GM08714 (cell line): ENCODE data around the gene ST3GAL2.
"Not testable (repeated sequence)": the region's sequence is repeated elsewhere in the genome, so short reads cannot be mapped to it uniquely, and the experiment has no call there.

Experiments used
- H3K4me3 ChIP-seq: fragments of 200-500 bp; sonication (Bioruptor generic); 2 replicates; pipeline ENCODE4 v1.5.1; 2014; ENCODE audit warnings: mild to moderate bottlenecking, low read length, inconsistent platforms
- ZNF274 ChIP-seq: IDR thresholded peaks from 2 replicates; pipeline ENCODE4 v1.6.1; 2012; ENCODE audit warnings: mild to moderate bottlenecking, low read depth, low read length

The ST3GAL2 gene

DNA sequence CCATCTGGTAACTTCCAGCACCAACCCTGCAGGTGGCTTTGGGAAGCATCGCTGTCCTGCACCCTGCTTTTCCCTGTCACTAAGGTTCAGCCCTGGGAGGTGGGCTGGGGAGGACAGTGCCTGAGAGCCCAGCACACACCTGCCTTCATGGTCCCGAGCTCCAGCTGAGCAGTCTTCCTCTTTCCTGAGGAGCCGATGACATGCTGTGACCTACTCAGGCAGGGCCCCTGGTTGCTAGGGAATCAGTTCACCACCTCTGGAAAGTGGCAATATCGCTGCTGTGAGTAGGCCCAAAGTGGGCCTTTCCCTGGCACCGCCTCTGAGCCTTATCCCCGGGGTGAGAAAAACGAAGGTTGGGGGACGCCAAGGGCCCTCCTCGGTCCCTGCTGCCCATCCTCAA is 17.9 kb downstream of the ST3GAL2 start:
- TF ChIP-seq ZNF274 = no peak
- no peak overlapping the region for H3K4me3 ChIP-seq

DNA sequence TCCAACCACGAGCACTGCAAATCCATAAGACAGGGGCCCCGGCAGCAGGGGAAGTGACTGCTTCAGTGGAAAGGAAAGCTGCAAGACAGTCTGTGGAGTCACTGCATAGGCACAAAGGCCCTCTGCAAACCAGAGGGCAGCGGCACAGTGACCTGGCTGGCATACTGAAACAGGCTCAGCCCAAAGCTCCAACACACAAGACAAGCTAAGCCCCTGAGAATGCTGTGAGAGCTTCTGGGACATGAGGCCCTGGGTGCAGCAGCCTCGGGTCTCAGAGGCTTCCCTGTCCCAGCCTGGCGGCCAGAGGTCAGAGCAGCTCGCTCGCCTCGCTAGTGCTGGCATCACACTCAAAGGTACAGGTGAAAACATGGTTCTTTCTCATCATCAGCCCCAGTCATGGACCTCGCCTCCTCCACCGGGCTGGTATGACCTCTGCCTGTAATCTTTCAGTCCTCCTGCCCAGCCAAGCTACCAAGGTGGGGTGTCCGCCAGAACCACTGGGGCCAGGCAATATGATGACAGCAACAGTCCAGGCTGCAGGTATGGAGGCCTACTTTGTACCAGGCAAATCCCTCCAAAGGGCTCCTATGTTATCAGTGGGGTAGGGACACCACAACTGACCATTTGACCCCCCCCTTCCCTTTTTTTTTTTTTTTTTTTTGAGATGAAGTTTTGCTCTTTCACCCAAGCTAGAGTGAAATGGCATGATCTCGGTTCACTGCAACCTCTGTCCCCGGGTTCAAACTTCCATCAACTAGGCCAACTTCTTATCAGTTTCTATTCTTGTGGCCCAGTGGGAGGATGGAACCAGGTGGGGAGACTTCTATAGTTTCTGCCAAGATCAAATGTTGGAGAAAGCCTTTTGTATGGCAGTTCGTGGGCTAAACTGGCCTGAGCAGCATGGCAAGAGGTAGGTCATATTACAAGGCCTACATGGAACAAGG is 19.2 kb downstream of the ST3GAL2 start:
- no peak for TF ChIP-seq ZNF274

DNA sequence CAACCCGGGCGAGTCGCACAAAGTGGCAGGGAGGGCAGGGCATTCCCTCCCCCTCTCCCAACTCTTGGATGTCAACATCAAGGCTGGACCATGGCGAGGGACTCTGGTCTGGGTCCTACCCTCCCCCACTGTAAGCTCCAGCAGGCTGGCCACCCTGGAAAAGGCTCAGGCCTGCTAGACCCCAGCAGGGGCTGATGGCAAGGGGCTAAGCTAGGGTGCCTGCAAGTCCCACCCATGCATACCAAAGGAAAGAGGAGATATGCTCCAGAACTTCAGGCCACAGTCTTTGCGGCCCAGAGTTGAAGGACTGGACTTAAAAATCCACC is 19.9 kb downstream of the ST3GAL2 start:
- H3K4me3 ChIP-seq = no peak overlapping the region; the same call in 1 of the 2 replicates
- TF ChIP-seq ZNF274 = no peak

More for the DNA sequence above, 19.2 kb downstream of the ST3GAL2 start:
- H3K4me3 ChIP-seq = no peak overlapping the region

DNA sequence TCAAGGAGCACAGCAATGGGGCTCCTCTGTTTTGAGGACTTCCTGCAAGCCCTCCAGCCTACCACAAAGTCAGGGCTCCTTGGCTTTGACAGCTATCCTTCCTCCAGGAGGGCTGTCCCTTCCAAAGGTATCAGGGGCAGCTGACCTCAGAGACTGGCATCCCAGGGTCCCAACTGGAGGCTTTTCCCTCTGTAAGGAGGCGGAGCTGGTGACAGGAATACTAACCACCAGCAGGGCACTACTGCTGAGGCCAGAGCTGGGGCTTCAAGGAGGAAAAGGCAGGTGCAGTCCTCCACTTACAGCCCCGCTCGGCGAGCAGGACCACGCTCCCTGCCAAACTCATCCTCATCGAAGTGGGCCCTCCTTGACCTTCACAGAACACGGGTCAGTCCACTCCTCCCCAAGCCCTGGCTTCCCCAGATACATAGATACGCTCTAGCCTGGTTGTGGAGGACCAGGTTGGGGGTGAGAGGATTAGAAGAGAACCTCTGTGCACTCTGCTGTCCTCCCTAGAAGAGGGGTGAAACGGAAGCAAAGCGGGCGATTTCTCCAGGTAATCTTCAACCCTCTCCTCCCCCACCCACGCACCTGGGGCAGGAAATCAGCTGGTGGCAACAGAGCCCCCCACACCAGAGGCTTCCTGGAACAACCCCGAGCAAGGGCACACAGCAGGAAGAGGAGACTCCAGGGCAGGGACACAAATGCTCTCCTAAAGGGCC is 20.5 kb downstream of the ST3GAL2 start:
- H3K4me3 ChIP-seq = no peak overlapping the region; the same call in 1 of the 2 replicates
- TF ChIP-seq ZNF274 = no peak

DNA sequence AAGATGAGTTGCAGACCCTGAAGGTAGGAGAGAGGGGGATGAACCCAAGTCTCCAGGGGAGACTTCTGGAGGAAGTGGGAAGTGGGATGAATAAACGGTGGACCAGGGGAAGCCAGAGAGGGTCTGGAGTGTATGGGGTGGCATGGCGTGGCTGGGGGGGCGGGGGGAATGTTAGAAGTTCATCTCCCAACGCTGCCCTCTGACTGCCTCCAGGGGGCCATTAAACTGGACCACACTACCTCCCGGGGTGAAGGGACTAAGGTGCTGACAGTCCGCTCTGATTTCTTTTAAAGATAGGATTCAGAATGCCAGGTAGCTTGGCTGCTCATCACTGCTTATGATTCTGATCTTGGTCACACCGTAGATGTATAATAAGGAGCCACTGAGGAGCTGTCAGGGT is 21.2 kb downstream of the ST3GAL2 start:
- H3K4me3 ChIP-seq = no peak overlapping the region
- no peak for TF ChIP-seq ZNF274

DNA sequence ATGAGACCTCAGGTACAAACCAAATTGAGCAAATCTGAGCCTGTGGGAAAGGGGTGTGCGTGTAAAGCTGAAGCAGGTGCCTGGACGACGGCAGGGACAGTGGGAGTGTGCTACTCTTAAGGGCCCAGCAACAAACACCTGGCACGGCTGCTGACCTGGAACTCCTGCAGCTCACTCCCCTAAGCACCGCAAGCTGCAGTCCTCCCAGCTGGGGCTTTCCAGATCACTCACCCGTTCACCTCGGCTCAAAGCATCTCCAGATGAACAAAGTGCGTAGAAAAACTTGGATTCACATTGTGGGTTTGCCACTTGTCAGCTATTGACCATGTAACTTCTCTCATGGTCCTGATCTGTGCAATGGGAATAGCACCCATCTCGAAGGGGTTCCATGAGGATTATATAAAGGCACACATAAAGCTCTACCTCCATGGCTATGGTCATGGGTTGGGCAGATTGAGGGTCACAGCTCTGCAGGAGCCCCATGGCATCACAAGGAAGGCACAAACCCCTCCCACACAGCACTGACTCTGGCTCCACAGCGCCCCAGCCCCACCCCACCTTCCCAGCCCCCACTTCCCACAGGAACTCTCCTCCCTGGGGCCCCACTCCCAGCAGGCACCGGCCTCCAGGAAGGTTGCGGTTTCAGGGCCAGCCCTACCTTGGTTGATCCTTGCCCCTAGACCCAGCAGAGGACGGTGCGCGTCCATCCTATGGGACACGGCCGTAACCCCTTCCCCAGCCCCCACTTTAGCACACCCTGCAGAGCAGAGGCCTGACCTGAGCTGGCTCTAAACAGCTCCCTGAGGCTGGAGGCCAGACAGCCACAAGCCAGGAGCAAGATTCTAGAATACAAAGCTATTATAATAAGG is 21.9 kb downstream of the ST3GAL2 start:
- no peak for TF ChIP-seq ZNF274
- no peak overlapping the region; the same call in 1 of the 2 replicates for H3K4me3 ChIP-seq

DNA sequence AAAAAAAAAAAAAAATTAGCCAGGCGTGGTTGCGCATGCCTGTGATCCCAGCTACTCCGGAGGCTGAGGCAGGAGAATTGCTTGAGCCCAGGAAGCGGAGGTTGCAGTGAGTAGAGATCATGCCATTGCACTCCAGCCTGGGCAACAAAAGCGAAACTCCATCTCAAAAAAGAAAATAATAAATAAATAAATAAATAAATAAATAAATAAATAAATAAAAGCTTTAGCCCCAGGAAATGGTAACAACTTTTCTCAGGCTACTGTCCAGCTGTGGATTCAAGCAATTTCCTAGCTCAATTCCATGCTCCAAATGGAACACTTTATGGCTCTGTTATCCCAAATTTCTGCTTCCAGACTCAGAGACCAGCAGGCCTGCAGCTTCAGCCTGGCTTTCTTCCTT is 25.3 kb downstream of the ST3GAL2 start:
- not testable (repeated sequence) for H3K4me3 ChIP-seq

DNA sequence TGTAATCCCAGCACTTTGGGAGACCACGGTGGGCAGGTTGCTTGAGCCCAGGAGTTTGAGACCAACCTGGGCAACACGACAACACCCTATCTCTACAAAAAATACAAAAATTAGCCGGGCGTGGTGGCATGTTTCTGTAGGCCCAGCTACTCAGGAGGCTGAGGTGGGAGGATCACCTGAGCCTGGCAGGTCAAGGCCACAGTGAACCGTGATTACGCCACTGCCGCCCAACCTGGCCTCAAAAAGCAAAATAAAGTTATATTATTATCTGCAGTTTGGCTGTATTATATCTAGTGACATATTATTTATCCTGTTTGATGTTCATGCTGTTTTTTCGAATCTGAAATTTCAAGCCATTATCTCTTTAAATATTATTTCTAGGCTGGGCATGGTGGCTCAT is 26.5 kb downstream of the ST3GAL2 start:
- H3K4me3 ChIP-seq = no peak overlapping the region
- TF ChIP-seq ZNF274 = no peak

DNA sequence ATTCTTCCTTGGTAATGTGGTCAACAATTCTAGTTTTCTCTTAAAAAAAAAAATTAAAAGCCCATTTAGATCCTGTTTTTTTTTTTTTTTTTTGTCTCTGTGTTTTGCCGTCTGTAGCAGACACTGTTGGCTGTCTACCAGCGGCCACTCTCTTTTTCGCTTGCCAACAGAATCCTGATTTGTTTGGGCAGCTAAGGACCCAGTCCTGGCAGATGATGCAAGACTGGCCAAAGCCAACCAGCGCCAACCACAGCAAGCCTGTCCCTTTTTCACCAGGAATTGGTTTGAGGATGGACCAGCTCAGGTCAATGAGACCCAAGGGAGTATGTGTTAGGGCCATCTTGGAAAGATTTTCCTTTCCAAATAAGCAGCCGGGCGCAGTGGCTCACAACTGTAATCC is 28.2 kb downstream of the ST3GAL2 start:
- TF ChIP-seq ZNF274 = no peak
- no peak overlapping the region for H3K4me3 ChIP-seq

DNA sequence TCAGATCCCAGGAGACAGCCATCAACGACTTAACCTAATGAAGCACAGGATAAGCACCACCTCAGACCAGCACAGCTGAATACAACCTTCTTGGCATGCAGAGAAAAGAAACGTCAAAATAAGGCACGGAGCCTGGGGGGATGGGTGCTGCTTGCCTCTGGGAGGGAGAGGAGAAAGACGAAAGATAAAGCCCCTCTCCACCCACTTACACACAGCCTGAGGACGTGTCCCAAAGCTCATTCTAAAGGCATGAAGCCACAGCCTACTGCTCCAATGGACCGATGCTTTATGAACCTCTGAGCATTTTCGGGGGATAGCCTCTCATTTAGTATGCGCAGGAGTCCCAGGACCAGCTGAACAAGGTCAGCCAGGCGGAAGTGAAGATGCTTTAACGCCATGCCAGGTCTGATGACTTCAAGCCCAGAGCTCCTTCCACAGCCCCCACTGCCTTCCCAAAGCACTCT is 31.1 kb downstream of the ST3GAL2 start:
- TF ChIP-seq ZNF274 = no peak

DNA sequence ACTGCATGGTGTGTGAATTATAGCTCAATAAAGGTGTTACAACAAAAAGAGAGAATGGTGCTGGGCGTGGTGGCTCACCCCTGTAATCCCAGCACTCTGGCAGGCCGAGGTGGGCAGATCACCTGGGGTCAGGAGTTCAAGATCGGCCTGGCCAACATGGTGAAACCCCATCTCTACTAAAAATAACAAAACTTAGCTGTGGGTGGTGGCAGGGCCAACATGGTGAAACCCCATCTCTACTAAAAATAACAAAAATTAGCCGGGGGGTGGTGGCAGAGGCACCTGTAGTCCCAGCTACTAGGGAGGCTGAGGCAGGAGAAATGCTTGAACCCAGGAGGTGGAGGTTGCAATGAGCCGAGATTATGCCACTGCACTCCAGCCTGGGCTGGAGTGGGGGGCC is 32.8 kb downstream of the ST3GAL2 start:
- not testable (repeated sequence) for H3K4me3 ChIP-seq

More for the DNA sequence above, 31.1 kb downstream of the ST3GAL2 start:
- no peak overlapping the region; the same call in 1 of the 2 replicates for H3K4me3 ChIP-seq

DNA sequence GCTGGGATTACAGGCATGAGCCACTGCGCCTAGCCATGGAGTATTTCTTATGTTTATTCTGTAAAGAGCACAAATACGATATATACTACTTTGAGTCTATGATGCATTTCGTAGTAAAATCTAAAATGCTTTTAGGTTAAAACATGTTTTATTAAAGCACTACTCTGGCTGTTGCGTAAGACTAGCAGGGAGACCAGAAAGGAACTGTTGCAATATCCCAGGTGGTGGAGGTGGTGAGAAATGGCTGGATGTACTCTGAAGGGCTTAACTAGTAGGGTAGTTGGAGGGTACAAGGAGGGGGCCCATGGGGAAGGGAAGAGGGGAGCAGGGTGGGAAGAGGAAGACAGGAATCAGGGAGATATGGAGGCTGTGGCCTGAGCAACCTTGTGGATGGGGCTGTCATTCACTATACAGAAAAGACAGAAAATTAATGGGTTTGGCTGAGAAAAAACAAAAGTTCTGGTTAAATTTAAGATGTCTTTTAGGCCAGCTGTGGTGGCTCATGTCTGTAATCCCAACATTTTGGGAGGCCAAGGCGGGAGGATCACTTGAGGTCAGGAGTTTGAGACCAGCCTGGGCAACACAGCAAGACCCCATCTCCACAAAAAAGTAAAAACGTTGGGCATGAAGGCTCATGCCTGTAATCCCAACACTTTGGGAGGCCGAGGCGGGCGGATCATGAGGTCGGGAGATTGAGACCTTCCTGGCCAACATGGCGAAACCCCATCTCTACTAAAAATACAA is 35.8 kb downstream of the ST3GAL2 start:
- TF ChIP-seq ZNF274 = no peak
- H3K4me3 ChIP-seq = no peak overlapping the region

DNA sequence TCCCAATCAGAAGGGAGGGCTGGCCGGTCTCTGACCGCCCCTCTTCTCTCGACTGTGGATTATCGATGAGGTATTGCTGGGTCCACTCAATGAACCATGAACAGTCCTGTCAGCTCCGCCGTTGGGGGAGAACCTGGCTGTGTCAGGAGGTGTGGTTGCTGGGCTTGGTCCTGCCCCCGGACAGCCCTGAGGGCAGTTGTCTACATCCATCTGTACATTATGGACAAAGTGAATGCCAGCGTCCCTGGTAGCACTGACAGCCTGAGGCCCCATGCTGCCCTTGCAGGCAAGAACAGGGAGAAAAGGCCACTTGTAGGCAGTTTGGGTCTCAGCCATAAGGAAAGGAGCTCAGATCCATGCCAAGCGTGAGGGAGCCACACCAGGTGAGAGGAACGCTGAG is 38.9 kb downstream of the ST3GAL2 start:
- TF ChIP-seq ZNF274 = no peak
- H3K4me3 ChIP-seq = no peak overlapping the region

DNA sequence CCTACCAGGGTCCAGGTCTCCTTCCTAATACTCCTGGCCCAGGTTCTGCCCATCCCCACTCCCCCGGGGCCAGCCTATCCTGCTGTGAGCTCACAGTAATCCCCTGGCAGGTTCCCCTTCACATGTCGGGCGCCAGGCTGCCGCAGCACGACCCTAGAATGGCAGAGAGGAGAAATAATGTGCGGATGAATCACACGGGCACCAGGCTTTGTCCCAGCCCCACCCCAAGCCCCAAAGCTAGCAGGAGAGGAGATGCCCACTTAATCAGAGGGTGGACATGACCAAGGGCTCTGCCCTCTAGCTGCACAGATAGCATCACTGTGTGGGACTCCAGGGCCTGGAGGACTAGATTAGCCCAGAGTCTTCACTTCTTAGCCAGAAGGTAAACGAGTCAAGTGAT is 39.5 kb downstream of the ST3GAL2 start:
- TF ChIP-seq ZNF274 = no peak
- H3K4me3 ChIP-seq = no peak overlapping the region
